G401 (cell line): ENCODE measurements around the gene NEGR1. TPM values are rescaled to one million over a fixed set of nuclear protein-coding genes. Genes with fewer than 3 reads are reported as not detected.

Experiments
- DNase-seq: peaks from one replicate; pipeline ENCODE4 v3.0.0-alpha.2; 2015; ENCODE audit warnings: low spot score
- in situ Hi-C: cut with HindIII; loops from 2 replicates; pipeline ENCODE4 v1.10.0; 2016; ENCODE audit warnings: low sequenced_read_pairs, mixed read lengths
- total RNA-seq: library from RNA; depleted of rRNA; stranded (reverse); fragments of >200 nt; shearing (Covaris generic); gene quantifications from 2 replicates; pipeline ENCODE4 v1.2.3, GENCODE V29; 2014

Gene NEGR1
- total RNA-seq, 1 experiment from 2014 or later: 0.03 TPM

DNA sequence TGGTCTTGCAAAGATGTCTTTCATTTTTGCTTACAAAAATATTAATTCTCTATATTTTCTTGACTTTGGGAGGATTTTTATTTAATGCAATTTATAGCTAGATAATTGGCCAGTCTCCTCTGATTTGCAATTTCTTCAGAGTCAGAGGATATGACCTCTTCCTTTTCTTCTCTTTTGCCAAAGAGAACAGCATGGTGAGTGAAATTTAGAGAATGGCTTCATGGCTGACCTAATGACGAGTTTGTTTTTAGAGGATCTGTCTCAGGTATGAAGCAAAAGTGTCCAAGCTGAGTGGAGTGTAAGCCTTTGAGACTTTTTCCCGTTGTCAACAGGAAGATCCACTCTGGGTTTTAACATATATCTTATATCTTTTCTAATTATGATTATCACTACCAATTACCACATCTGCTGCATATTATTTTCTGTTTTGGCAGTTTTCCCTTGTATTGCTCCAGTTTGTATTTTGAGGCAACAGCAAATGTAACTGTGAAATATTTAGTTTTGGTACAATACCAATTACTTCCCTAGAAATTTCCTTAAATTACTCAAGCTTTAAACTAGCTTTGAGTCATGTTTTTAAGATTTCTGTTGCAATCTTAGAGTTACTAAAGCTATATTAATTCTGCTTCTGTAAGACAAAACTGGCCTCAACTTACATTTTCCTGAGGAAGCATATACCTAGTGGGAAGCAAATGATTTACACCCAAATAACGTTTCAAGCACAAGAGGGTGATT lies 868.7 kb downstream of the NEGR1 start:
- no peak for DNase-seq
- in situ Hi-C loops: no loop called here

DNA sequence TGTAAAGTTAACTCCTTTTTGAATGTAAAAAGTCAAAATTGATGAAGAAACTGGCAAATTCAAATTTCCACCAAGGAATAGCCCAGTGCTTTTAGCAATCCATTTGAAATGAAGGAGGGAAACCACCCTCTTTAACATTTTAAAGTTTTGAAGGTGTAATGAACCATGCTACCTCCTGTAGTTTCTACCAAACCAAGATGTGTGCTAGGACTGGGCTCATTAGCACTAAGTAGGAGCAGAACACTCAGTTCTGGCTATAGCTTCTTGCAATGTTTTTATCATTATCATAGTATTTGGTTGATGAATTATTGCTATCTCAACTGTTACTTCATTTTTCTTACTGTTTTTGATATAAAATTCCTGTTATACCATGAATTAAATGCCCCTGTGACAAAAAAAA lies 882.3 kb downstream of the NEGR1 start:
- in situ Hi-C loops: no loop called here
- DNase-seq: no peak

DNA sequence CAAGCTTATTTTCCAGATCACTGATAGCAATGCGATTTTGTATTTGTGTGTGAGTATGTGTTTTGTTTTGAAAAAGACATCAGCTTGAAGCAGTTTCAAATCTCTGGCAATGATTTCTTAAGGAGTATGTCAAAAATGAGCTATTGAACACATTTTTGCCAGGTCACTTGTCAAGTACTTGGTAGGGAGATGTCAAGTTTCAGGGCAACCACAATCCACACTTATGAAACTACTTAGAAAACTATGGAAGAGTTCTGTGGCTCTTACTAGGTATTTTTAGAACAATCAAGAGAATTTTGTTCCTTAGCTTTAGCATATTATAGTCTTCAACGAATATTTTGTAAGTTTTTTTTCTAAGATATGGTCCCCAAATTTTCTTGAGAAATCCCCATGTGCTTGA lies 882.7 kb downstream of the NEGR1 start:
- no peak for DNase-seq
- in situ Hi-C loops: no loop called here

DNA sequence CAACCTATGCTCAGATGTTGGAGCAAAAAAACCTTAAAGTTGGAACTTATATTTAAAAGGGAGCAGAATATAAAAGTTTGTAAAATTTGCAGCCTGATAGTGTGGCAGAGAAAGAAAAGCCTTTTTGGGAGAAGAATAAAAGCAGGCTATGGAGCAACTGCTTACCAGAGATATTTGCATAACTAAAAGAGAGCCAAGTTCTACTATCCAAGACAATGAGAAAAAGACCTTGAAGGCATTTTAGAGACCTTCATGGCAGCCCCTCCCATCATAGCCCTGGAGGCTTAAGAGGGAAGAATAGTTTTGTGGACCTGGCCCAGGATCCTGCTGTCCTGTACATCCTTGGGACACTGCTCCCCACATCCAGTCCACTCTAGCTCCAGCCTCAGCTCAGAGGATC lies 889.0 kb downstream of the NEGR1 start:
- DNase-seq: no peak
- in situ Hi-C loops: no loop called here

DNA sequence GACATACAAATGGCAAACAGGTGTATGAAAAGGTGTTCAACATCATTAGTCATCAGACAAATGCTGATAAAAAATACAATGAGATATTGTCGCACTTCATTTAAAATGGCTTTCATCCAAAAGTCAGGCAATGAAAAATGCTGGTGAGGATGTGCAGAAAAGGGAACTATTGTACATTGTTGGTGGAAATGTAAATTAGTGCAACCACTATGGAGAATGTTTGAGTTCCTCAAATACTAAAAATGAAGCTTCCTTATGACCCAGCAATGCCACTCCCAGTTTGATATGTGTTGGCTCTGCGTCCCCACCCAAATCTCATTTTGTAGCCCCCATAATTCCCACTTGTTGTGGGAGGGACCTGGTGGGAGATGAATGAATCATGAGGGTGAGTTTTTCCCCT lies 891.8 kb downstream of the NEGR1 start:
- no peak for DNase-seq
- in situ Hi-C loops: no loop called here

DNA sequence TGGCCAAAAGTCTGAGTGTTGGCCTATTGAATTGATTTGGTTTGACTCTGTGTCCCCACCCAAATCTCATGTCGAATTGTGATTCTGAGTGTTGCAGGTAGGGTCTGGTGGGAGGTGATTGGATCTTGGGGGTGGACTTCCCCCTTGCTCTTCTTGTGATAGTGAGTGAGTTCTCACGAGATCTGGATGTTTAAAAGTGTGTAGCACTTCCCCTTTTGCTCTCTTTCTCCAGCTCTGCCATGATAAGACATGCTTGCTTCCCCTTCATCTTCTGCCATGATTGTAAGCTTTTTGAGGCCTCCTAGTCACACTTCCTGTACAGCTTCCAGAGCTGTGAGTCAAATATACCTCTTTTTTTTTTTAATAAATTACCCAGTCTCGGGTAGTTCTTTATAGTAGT lies 904.5 kb downstream of the NEGR1 start:
- in situ Hi-C loops: no loop called here
- DNase-seq: no peak

DNA sequence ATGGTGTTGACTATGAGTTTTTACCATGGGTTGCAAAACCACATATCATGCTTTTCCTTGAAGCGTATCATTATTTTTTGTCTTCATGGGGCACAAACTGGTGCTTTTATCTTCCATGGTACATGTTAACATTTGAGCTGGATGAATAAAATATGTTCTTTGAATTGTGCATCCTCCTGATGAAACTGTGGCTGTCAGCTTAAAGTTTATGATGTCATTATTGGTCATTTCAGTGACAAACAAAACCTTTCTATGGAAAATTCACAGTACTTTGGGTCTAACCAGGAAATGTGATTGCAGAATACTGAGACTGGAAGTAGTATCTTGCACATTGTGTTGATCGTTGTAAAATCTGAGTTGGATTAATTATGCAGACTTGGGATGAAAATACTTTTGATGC lies 909.8 kb downstream of the NEGR1 start:
- DNase-seq: no peak
- in situ Hi-C loops: no loop called here

DNA sequence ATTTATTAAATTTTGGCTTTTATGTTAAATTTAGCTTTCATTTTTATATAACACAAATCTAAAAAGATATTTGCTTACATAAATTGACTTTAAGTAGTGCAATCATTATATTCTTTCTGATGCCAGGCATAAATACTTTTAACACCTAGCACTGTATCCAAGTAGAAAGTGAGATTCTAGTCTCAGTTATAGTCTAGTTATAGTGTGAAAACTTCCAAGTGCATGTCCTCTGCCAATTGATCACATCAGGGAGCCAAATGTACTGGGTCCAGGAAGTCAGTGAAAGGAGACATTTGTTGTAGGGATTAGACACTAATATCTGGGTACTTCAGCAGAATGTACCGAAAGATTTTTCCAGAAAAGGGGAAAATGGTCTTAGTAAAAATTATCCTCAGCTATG lies 910.8 kb downstream of the NEGR1 start:
- in situ Hi-C loops: no loop called here
- DNase-seq: no peak

DNA sequence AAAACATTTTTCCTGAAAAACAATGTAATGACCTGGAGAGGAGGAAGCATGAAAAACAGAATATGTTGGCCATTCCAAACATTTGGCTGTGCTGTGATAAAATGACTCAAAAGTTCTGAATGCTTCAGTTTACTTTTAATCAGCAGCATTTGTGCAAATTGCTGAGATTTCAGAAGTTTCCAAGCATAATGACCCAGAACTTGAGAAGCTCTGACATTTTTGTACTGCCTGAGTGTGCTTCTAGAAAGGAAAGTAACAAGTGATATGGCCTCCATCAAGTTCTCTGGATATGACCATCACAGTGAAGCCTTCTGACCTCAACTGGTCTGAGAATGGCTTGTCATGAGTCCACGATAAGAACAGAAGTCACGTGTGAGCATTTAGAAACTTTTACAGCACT lies 918.1 kb downstream of the NEGR1 start:
- in situ Hi-C loops: no loop called here

DNA sequence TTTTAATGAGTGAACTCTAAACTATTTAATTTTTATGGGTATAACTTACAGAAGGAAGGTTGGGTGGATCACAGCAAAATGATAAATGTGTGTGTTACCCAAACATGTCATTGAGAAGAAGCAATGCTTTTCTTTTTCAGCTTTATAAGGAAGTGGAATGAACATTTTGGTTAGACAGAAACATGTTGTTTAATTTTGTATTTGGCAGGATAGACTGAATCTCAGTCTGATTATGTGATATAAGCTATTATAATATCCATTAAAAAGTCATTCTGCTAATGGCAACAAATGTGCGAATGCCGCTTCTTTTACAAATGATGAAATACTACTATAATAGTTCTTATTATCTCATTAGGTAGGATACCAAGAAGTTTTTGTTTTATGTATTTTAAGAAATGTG lies 919.6 kb downstream of the NEGR1 start:
- no peak for DNase-seq
- in situ Hi-C loops: no loop called here

More for the DNA sequence above, 918.1 kb downstream of the NEGR1 start:
- no peak for DNase-seq

DNA sequence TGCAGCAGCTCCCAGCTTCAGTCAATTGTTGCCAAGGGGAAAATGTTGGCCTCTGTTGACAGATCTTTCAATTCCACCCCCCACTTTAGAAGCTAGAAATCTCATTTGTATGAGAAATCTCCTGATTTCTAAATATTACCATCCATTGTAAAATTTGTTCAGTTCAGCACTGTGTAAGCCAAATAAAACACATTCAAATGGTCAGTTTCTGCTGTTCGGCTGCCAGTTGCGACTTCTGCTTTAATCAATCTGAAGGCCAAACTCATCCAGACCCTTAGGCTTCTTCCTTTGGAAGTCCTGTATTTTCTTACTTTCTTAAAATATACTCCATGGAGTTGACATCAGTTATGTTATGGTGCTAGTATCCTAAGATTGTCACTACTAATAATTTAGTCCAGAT lies 920.3 kb downstream of the NEGR1 start:
- in situ Hi-C loops: no loop called here
- DNase-seq: no peak

DNA sequence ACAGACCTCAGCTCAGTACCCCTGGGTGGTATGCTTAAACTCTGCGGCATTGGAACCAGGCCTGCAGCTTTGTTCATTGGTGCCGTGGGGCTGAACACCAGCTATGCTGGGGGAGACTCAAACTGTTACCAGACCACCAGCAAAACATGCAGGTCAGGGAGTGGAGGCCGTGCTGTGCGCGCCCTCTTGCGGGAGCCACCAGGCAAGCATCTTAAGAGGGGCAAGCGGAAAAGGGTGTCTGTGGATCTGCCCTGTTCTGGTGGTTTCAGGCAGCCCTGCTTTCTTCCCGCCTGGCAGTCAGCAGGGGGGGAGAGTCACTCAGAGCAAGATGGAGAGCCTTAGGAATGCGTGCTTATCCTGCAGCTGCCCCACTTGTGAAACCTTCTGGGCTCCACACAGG lies 924.6 kb downstream of the NEGR1 start:
- in situ Hi-C loops: no loop called here
- no peak for DNase-seq

DNA sequence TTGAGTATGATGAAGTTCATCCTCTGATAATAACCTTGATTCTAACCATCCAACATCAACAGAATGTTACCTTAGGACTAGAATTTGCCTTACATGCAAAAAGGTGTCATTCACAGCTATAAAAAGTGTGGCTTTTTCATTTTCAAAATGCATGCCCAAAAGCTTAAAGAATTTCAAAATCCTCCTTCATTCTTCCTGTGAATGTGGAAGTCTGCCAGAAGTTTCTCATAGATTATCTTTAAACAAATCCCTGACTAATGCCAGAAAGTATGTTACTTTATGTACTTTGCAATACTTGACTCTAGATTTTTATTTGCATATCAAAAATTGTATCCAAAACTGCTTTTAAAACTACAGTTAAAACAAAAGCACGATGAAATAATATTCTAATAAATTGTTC lies 930.9 kb downstream of the NEGR1 start:
- in situ Hi-C loops: no loop called here
- DNase-seq: no peak

DNA sequence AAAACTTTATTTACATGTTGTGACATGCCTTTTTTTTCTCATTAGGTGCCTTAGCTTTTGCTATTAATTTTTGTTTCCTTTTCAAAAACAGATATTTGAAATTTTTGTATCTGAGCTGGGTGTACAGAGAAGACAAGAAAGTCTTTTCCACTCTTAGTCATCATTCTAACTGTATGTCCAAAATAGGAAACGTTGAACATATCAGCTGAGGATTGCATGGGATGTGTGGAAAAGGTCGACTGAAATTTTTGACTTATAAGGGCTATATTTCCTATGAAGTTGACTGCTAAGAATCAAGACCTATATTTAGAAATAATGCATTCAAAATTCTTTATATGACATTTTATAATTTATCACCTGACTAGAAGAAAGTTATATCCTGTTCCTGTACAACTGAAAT lies 931.5 kb downstream of the NEGR1 start:
- no peak for DNase-seq
- in situ Hi-C loops: no loop called here

DNA sequence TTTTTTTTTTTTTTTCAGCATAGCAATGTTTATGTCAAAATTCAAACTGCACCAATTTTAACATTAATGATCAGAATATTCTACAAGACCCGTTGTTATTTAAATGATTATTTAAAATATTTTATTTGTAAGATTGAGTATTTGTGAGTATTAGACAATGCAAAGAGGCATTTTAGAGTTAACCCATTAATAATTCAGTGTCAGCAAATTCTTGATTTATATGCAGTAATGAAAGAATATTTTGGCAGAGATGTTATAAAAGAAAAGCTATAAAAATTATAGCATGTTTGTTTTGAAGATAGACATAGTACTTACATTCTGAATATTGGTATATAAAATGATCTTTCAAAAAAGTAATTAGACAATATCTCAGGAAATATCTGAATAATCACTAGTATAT lies 932.0 kb downstream of the NEGR1 start:
- in situ Hi-C loops: no loop called here
- DNase-seq: no peak
